Hepatic stellate cell (primary cell): Measurements from ENCODE around the gene MARK2.
"Not testable (repeated sequence)": the region's sequence is repeated elsewhere in the genome, so short reads cannot be mapped to it uniquely, and the experiment has no call there.

Source experiments
- DNase-seq: peaks from one replicate; pipeline ENCODE4 v3.0.0; 2011; ENCODE audit warnings: low spot score

MARK2 gene

GRCh38 chr11:63838678-63839507 lies at the start of gene MARK2:
MARK2 (plus strand) TSS chr11:63839110; CDS start chr11:63839507, 397 bp downstream.
- DNase-seq: peak; percentile 95

GRCh38 chr11:63791495-63792167 lies 47.3 kb upstream of the MARK2 start:
- DNase-seq: no peak

GRCh38 chr11:63793161-63793560 lies 45.7 kb upstream of the MARK2 start:
- no peak for DNase-seq

GRCh38 chr11:63795066-63795465 lies 43.8 kb upstream of the MARK2 start:
- no peak for DNase-seq

- DNase-seq: no peak
Measured at GRCh38 chr11:63800921-63801320, 38.0 kb upstream of the MARK2 start.

- no peak for DNase-seq
Measured at GRCh38 chr11:63802637-63803414, 36.1 kb upstream of the MARK2 start.

- DNase-seq: no peak
Measured at GRCh38 chr11:63804259-63804658, 34.7 kb upstream of the MARK2 start.

GRCh38 chr11:63805844-63806415 lies 33.0 kb upstream of the MARK2 start:
- no peak for DNase-seq

GRCh38 chr11:63810383-63810782 lies 28.5 kb upstream of the MARK2 start:
- not testable (repeated sequence) for DNase-seq

- no peak for DNase-seq
Measured at GRCh38 chr11:63811522-63811921, 27.4 kb upstream of the MARK2 start.

- DNase-seq: peak; percentile 96
Measured at GRCh38 chr11:63813035-63813562, 25.8 kb upstream of the MARK2 start, which contains the start of gene SPINDOC. SPINDOC (plus strand) TSS chr11:63813456; CDS start chr11:63813687, 231 bp downstream.

GRCh38 chr11:63813563-63814382 lies 25.1 kb upstream of the MARK2 start:
- peak; percentile 51 for DNase-seq

GRCh38 chr11:63814383-63814736 lies 24.6 kb upstream of the MARK2 start:
- DNase-seq: no peak

GRCh38 chr11:63816166-63816565 lies 22.7 kb upstream of the MARK2 start:
- no peak for DNase-seq

GRCh38 chr11:63816732-63817131 lies 22.2 kb upstream of the MARK2 start:
- no peak for DNase-seq

GRCh38 chr11:63817758-63818498 lies 21.0 kb upstream of the MARK2 start:
- no peak for DNase-seq

GRCh38 chr11:63818609-63819008 lies 20.3 kb upstream of the MARK2 start:
- DNase-seq: no peak

- no peak for DNase-seq
Measured at GRCh38 chr11:63821411-63821810, 17.5 kb upstream of the MARK2 start.

- no peak for DNase-seq
Measured at GRCh38 chr11:63826471-63827190, 12.3 kb upstream of the MARK2 start.
